HCT116 (cell line): ENCODE results near the gene SERPINC1. TPM values are rescaled to one million over a fixed set of nuclear protein-coding genes. Genes with fewer than 3 reads are reported as not detected.

ENCODE experiments used
- ATAC-seq: fragments of 200-7000 bp; cut with Tn5 transposase; 2 replicates; pipeline ENCODE4 v1.9.1; 2020; ENCODE audit warnings: mild to moderate bottlenecking, moderate library complexity
- BruUV-seq: library from RNA; stranded (reverse); fragments of 400-500 nt; replicated peaks from 2 replicates; lab custom pipeline; 2021; lab: Mats Ljungman, UMichigan
- CTCF ChIA-PET: fragments of 300-600 bp; sonication (Branson Sonifier 250); formaldehyde crosslinking; loops from one replicate; lab custom pipeline; 2021; ENCODE audit warnings: antibody characterized with exemption; lab: Charles Lee
- POLR2A ChIA-PET: fragments of 300-600, 350-600 bp; sonication (Branson Sonifier 250); formaldehyde crosslinking; loops from one replicate; lab custom pipeline; 2021; ENCODE audit warnings: antibody characterized with exemption; lab: Charles Lee
- RAD21 ChIA-PET, 2 experiments: fragments of 300-600 bp; sonication (Branson Sonifier 250); formaldehyde crosslinking; loops; one replicate each; lab custom pipeline; 2023; ENCODE audit warnings: low total read pairs in 2 of 2; ENCODE audit not compliant: uncharacterized antibody in 2 of 2, unreplicated experiment in 2 of 2, low non-redundant PET in 1 of 2; lab: Charles Lee
- DNase-seq: peaks from one replicate; pipeline ENCODE4 v3.0.0-alpha.2; 2010; ENCODE audit warnings: low read depth, low spot score
- H2AFZ ChIP-seq: fragments of 200-600 bp; shearing (Covaris generic), sonication (generic); 2 replicates; pipeline ENCODE4 v1.6.1; 2017; ENCODE audit warnings: low read depth, mixed run types, mixed read lengths, antibody characterized with exemption, low read length; ENCODE audit not compliant: poor library complexity, severe bottlenecking
- H3K27ac ChIP-seq: 2 replicates; pipeline ENCODE4 v1.5.1; 2012; ENCODE audit warnings: low read depth, low read length
- H3K27me3 ChIP-seq: fragments of 200-600 bp; sonication (generic); 2 replicates; pipeline ENCODE4 v1.6.1; 2016; ENCODE audit warnings: mixed run types, low read length, mixed read lengths; ENCODE audit not compliant: insufficient read depth
- H3K36me3 ChIP-seq, 2 experiments: fragments of 200-500 bp in 1 of 2; fragments of 200-600 bp in 1 of 2; sonication (Bioruptor generic) in 1 of 2; sonication (generic) in 1 of 2; 2 replicates each; pipeline versions ENCODE4 v1.5.1 to v1.6.1; 2014 to 2016; ENCODE audit warnings: low read length in 2 of 2, inconsistent platforms in 1 of 2, mixed read lengths in 1 of 2, mixed run types in 1 of 2; ENCODE audit not compliant: insufficient read depth in 2 of 2, control insufficient read depth in 1 of 2
- H3K4me1 ChIP-seq, 2 experiments: fragments of 200-600 bp in 1 of 2; sonication (generic) in 1 of 2; 2 replicates each; pipeline versions ENCODE4 v1.5.1 to v1.6.1; 2012 to 2017; ENCODE audit warnings: low read length in 2 of 2, inconsistent platforms in 1 of 2, mild to moderate bottlenecking in 1 of 2, mixed read lengths in 1 of 2, mixed run types in 1 of 2, moderate library complexity in 1 of 2; ENCODE audit not compliant: insufficient read depth in 2 of 2, control insufficient read depth in 1 of 2
- H3K4me2 ChIP-seq: fragments of 200-600 bp; sonication (generic); 2 replicates; pipeline ENCODE4 v1.6.1; 2017; ENCODE audit warnings: mixed run types, low read length, mixed read lengths
- H3K4me3 ChIP-seq, 2 experiments: fragments of 200-600 bp in 1 of 2; sonication (generic) in 1 of 2; replicated peaks in 1 of 2; 2 replicates each; pipeline ENCODE4 v1.5.1; 2011 to 2016; ENCODE audit warnings: low read length in 2 of 2, control low read depth in 1 of 2, low read depth in 1 of 2, mild to moderate bottlenecking in 1 of 2, mixed read lengths in 1 of 2, mixed run types in 1 of 2
- H3K79me2 ChIP-seq: fragments of 200-600 bp; sonication (generic); 2 replicates; pipeline ENCODE4 v1.6.1; 2017; ENCODE audit warnings: mild to moderate bottlenecking, mixed run types, low read length, moderate library complexity, mixed read lengths; ENCODE audit not compliant: insufficient read depth
- H3K9ac ChIP-seq: fragments of 200-600 bp; sonication (generic); 2 replicates; pipeline ENCODE4 v1.6.1; 2016; ENCODE audit warnings: low read length, mixed read lengths
- H3K9me2 ChIP-seq: fragments of 200-600 bp; sonication (generic), shearing (Covaris generic); 2 replicates; pipeline ENCODE4 v1.6.1; 2017; ENCODE audit warnings: mixed run types, mild to moderate bottlenecking, moderate library complexity; ENCODE audit not compliant: insufficient read depth
- H3K9me3 ChIP-seq, 2 experiments: fragments of 200-500 bp in 1 of 2; fragments of 200-600 bp in 1 of 2; sonication (Bioruptor generic) in 1 of 2; sonication (generic) in 1 of 2; 2 replicates each; pipeline ENCODE4 v1.6.1; 2014 to 2017; ENCODE audit warnings: low read length in 2 of 2, mixed read lengths in 2 of 2, inconsistent platforms in 1 of 2, low read depth in 1 of 2, mild to moderate bottlenecking in 1 of 2, mixed run types in 1 of 2, moderate library complexity in 1 of 2; ENCODE audit not compliant: control insufficient read depth in 1 of 2, insufficient read depth in 1 of 2
- H4K20me1 ChIP-seq: fragments of 200-600 bp; sonication (generic), shearing (Covaris generic); 2 replicates; pipeline ENCODE4 v1.6.1; 2017; ENCODE audit warnings: mixed run types, mild to moderate bottlenecking, moderate library complexity; ENCODE audit not compliant: insufficient read depth
- CBX3 ChIP-seq: IDR thresholded peaks from 2 replicates; pipeline ENCODE4 v1.6.1; 2012; ENCODE audit warnings: low read depth
- CEBPB ChIP-seq: IDR thresholded peaks from 2 replicates; pipeline ENCODE4 v1.6.1; 2012; ENCODE audit warnings: low read depth
- EZH2 ChIP-seq: fragments of 200-600 bp; sonication (generic); IDR thresholded peaks from 2 replicates; pipeline ENCODE4 v1.6.1; 2017; ENCODE audit warnings: antibody characterized with exemption, mixed run types
- POLR2A ChIP-seq: IDR thresholded peaks from 2 replicates; pipeline ENCODE4 v1.7.0; 2011; ENCODE audit warnings: borderline replicate concordance; ENCODE audit not compliant: insufficient read depth, insufficient read length; ENCODE audit errors: extremely low read depth
- SP1 ChIP-seq: IDR thresholded peaks from 2 replicates; pipeline ENCODE4 v1.6.1; 2012; ENCODE audit warnings: low read depth
- SRF ChIP-seq: IDR thresholded peaks from 2 replicates; pipeline ENCODE4 v1.6.1; 2012; ENCODE audit warnings: low read depth
- TCF7L2 ChIP-seq: IDR thresholded peaks from 2 replicates; pipeline ENCODE4 v1.7.0; 2011; ENCODE audit warnings: borderline replicate concordance, inconsistent platforms; ENCODE audit not compliant: insufficient read depth, insufficient read length; ENCODE audit errors: extremely low read depth
- ZNF274 ChIP-seq: fragments of 200-500 bp; sonication (Bioruptor generic); IDR thresholded peaks from 2 replicates; pipeline ENCODE4 v1.6.1; 2014; ENCODE audit warnings: mild to moderate bottlenecking, low read depth, low read length, inconsistent platforms
- intact Hi-C: fragments of 100-400 bp; cut with micrococcal nuclease; formaldehyde crosslinking; loops from 2 replicates; pipeline ENCODE4 v1.10.0; 2022
- total RNA-seq: library from RNA; stranded (reverse); gene quantifications from one replicate; pipeline ENCODE4 v1.2.1, GENCODE V29; 2021; ENCODE audit not compliant: unreplicated experiment
- TF ChIP-seq, protein P1 (sequence below), 3 experiments: fragments of 200-600 bp in 1 of 3; sonication (generic) in 1 of 3; IDR thresholded peaks in 2 of 3; conservative IDR thresholded peaks in 1 of 3; 2 replicates each; pipeline ENCODE4 v1.5.1; 2012 to 2017; ENCODE audit warnings: low read depth in 2 of 3, low read length in 2 of 3, antibody characterized with exemption in 1 of 3, borderline replicate concordance in 1 of 3, control low read depth in 1 of 3, mild to moderate bottlenecking in 1 of 3, mixed read lengths in 1 of 3, mixed run types in 1 of 3, moderate library complexity in 1 of 3; ENCODE audit not compliant: insufficient read depth in 1 of 3
- TF ChIP-seq, protein P2 (sequence below): IDR thresholded peaks from 2 replicates; pipeline ENCODE4 v1.6.1; 2012

The SERPINC1 gene
- total RNA-seq, 1 experiment from 2014 or later = 0.61 TPM

DNA sequence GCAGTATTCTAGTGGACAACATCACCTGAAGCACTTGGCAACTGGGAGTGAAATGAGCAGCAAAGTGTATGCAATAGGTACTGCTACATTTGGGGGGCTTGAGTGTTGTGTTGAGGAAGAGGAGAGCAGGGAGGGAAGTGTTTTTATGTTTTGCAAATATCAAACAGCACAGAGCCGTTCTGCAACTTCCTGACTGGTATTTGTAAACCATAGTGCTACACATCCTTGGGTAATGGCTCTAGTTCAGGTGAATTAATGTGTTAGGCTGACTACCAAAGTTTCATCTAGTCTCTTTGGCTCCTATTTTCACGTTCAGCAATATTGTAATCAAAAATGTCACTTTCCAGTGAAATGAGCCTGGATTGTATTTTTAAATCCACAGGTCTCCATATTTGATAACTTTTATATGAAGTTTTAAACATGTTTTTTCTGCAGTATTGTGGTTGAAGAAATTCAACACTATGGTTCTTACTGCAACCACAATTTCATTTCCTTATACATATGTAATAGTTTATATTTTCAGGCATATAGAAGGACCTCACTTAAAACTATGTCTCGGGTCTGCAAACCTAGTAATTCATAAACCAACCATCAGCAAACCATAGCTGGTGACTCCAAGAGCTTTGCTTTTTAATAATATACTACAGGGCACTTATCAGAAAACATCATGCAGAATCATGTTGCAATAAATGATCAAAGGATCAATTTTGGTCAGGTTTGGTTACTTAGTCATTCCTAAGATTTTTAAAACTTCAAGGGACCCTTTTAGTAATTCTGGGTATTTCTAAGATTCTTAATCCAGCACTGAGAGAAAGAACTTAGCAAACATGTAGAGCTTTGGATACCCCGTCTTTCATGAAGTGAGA, 30.1 kb downstream of the SERPINC1 start:
- CTCF ChIA-PET = no interaction called here

DNA sequence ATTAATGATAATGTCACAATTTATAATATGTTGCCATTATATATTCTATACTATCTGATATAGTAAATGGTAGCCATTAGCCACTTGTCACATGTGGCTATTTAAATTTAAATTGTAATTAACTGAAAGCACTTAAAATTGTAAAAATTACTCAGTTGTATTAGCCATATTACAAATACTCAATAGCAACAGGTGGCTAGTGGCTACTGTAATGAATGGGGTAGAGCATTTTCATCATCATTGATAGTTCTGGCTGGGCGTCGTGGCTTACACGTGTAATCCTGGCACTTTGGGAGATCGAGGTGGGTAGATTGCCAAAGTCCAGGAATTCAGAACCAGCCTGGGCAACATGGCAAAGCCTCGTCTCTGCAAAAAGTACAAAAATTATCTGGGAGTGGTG, 32.4 kb downstream of the SERPINC1 start:
- no peak overlapping the region for H3K4me3 ChIP-seq
- H3K9me3 ChIP-seq = no peaks in the 10 kb centered on the region
- H3K36me3 ChIP-seq = peaks cover 2 to 11% of the 10 kb centered on the region in 2 experiments; a peak in 2 of 4 replicates
- DNase-seq (no peak), ATAC-seq (no peak)
- no peaks in the 10 kb centered on the region for H4K20me1 ChIP-seq
- no peaks in the 10 kb centered on the region for H3K27me3 ChIP-seq
- H2AFZ ChIP-seq = no peak overlapping the region
- no peak overlapping the region for H3K4me2 ChIP-seq
- no peak for TF ChIP-seq CEBPB
- TF ChIP-seq, protein P1, sequence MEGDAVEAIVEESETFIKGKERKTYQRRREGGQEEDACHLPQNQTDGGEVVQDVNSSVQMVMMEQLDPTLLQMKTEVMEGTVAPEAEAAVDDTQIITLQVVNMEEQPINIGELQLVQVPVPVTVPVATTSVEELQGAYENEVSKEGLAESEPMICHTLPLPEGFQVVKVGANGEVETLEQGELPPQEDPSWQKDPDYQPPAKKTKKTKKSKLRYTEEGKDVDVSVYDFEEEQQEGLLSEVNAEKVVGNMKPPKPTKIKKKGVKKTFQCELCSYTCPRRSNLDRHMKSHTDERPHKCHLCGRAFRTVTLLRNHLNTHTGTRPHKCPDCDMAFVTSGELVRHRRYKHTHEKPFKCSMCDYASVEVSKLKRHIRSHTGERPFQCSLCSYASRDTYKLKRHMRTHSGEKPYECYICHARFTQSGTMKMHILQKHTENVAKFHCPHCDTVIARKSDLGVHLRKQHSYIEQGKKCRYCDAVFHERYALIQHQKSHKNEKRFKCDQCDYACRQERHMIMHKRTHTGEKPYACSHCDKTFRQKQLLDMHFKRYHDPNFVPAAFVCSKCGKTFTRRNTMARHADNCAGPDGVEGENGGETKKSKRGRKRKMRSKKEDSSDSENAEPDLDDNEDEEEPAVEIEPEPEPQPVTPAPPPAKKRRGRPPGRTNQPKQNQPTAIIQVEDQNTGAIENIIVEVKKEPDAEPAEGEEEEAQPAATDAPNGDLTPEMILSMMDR (IDR thresholded peaks at IDR 0.05 in 2 of 3, conservative IDR thresholded peaks at IDR 0.05 in 1 of 3; ENCODE audit: borderline replicate concordance in 1 of 3, insufficient read depth in 1 of 3, low read depth in 2 of 3, low read length in 2 of 3) = no peak
- no peak for TF ChIP-seq POLR2A
- TF ChIP-seq TCF7L2 = no peak
- TF ChIP-seq, protein P2, sequence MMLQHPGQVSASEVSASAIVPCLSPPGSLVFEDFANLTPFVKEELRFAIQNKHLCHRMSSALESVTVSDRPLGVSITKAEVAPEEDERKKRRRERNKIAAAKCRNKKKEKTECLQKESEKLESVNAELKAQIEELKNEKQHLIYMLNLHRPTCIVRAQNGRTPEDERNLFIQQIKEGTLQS = no peak
- no peak for TF ChIP-seq SP1
- TF ChIP-seq ZNF274 = no peak
- no peak for TF ChIP-seq EZH2
- no TSS peak for BruUV-seq
- H3K27ac ChIP-seq = no peak overlapping the region
- ChIA-PET CTCF (interaction anchor here (0.6 kb wide), 1 partner anchor 67 kb away, joined by 3 read pairs; no protein-coding TSS in a partner anchor), POLR2A (no interaction called here), RAD21 (no interaction called here)
- H3K9me2 ChIP-seq = no peaks in the 10 kb centered on the region
- no peaks in the 10 kb centered on the region for H3K79me2 ChIP-seq
- intact Hi-C loops = no loop called here
- H3K9ac ChIP-seq = no peak overlapping the region
- H3K4me1 ChIP-seq = no peaks in the 10 kb centered on the region

More for the DNA sequence above, 30.1 kb downstream of the SERPINC1 start:
- H3K9me2 ChIP-seq = no peaks in the 10 kb centered on the region
- no peak overlapping the region for H3K27ac ChIP-seq
- H3K27me3 ChIP-seq = no peaks in the 10 kb centered on the region
- TF ChIP-seq, protein P1 (IDR thresholded peaks at IDR 0.05 in 2 of 3, conservative IDR thresholded peaks at IDR 0.05 in 1 of 3; ENCODE audit: borderline replicate concordance in 1 of 3, insufficient read depth in 1 of 3, low read depth in 2 of 3, low read length in 2 of 3) = no peak
- TF ChIP-seq CBX3 (no peak), SRF (no peak)
- intact Hi-C loops = no loop called here
- H3K9ac ChIP-seq = no peak overlapping the region
- POLR2A ChIA-PET = no interaction called here
- ATAC-seq = no peak
- no TSS peak for BruUV-seq
- no peak overlapping the region for H3K4me2 ChIP-seq
- DNase-seq = no peak
- no peaks in the 10 kb centered on the region for H3K4me1 ChIP-seq
- no peak overlapping the region for H3K4me3 ChIP-seq
- H2AFZ ChIP-seq = no peak overlapping the region
- no peaks in the 10 kb centered on the region for H3K79me2 ChIP-seq
- H3K36me3 ChIP-seq = peaks cover 2 to 11% of the 10 kb centered on the region in 2 experiments; a peak in 2 of 4 replicates
- no peaks in the 10 kb centered on the region for H4K20me1 ChIP-seq
- RAD21 ChIA-PET = no interaction called here
- no peaks in the 10 kb centered on the region for H3K9me3 ChIP-seq
